Hepatocyte (in vitro differentiated cells): Measurements from ENCODE around the gene SLC26A6.

Experiments
- CTCF ChIP-seq: fragments of 200-600 bp; sonication (generic); IDR thresholded peaks from 2 replicates; pipeline ENCODE4 v1.5.1; 2016; ENCODE audit warnings: antibody characterized with exemption, mild to moderate bottlenecking; ENCODE audit not compliant: poor library complexity
- EZH2 ChIP-seq: fragments of 200-600 bp; sonication (generic); IDR thresholded peaks from 2 replicates; pipeline ENCODE4 v1.6.1; 2016; ENCODE audit warnings: antibody characterized with exemption, mild to moderate bottlenecking, borderline replicate concordance

GRCh38 chr3:48584836-48585235 is 50.4 kb downstream of the SLC26A6 start:
- TF ChIP-seq CTCF (no peak), EZH2 (no peak)
